ENCODE measurements around the gene MAP2K3.

MAP2K3 gene

GRCh38 chr17:21283482-21284318, 811 bp upstream of the MAP2K3 start:
- peak overlapping the region; percentile 84 to 99 (median 92) for H3K4me3 ChIP-seq
- TF ChIP-seq Cebpa-rat (IDR thresholded peaks at IDR 0.05), result no peak

GRCh38 chr17:21285164-21286065, 904 bp downstream of the MAP2K3 start:
- peaks cover 9 to 19% (median 15%) of the 10 kb centered on the region in 11 experiments; a peak in 20 of 22 replicates for H3K27me3 ChIP-seq
- peak overlapping the region; percentile 84 to 99 (median 95) for H3K27ac ChIP-seq
- H3K4me2 ChIP-seq, result peak overlapping the region; percentile 95 to 100 (median 100)
- no peaks in the 10 kb centered on the region for H3K9me3 ChIP-seq (replicated peaks in 1 of 11)
- peak overlapping the region; percentile 79 to 95 (median 86) for H3K9ac ChIP-seq
- TF ChIP-seq Cebpa-rat (IDR thresholded peaks at IDR 0.05), result no peak
- H3K4me1 ChIP-seq, result peaks cover 47 to 79% (median 68%) of the 10 kb centered on the region in 10 experiments
- peaks cover 37 to 66% (median 53%) of the 10 kb centered on the region in 11 experiments; a peak in 21 of 22 replicates for H4K20me1 ChIP-seq
- peaks cover 0 to 9% (median 4%) of the 10 kb centered on the region in 11 experiments; a peak in 5 of 22 replicates for H3K36me3 ChIP-seq
- H3K4me3 ChIP-seq, result peak overlapping the region; percentile 84 to 99 (median 92)

More at GRCh38 chr17:21283482-21284318, 811 bp upstream of the MAP2K3 start:
- Histone ChIP-seq H3K9ac (peak overlapping the region; percentile 36 to 95 (median 86); a peak in 21 of 22 replicates), H3K27me3 (peaks cover 9 to 19% (median 15%) of the 10 kb centered on the region in 11 experiments; a peak in 20 of 22 replicates), H4K20me1 (peaks cover 21 to 49% (median 36%) of the 10 kb centered on the region in 11 experiments; a peak in 20 of 22 replicates), H3K27ac (peak overlapping the region in 3 of 11 experiments; percentile 29 to 91 (median 45); a peak in 4 of 22 replicates), H3K4me1 (peaks cover 46 to 78% (median 65%) of the 10 kb centered on the region in 10 experiments), H3K36me3 (no peaks in the 10 kb centered on the region; a peak in 1 of 22 replicates), H3K9me3 (replicated peaks in 1 of 11) (no peaks in the 10 kb centered on the region), H3K4me2 (peak overlapping the region; percentile 78 to 100 (median 91))

GRCh38 chr17:21286066-21286770, 1.7 kb downstream of the MAP2K3 start:
- Histone ChIP-seq H3K4me3 (peak overlapping the region; percentile 84 to 99 (median 92)), H3K9me3 (replicated peaks in 1 of 11) (no peaks in the 10 kb centered on the region), H3K27ac (peak overlapping the region; percentile 84 to 99 (median 95)), H3K4me1 (peaks cover 53 to 77% (median 68%) of the 10 kb centered on the region in 10 experiments), H3K27me3 (peaks cover 9 to 19% (median 15%) of the 10 kb centered on the region in 11 experiments; a peak in 20 of 22 replicates), H3K4me2 (peak overlapping the region; percentile 95 to 100 (median 100)), H3K36me3 (peaks cover under 1 to 17% (median 5%) of the 10 kb centered on the region in 11 experiments; a peak in 17 of 22 replicates), H4K20me1 (peaks cover 45 to 74% (median 61%) of the 10 kb centered on the region in 11 experiments; a peak in 21 of 22 replicates), H3K9ac (peak overlapping the region; percentile 79 to 95 (median 86))
- peak in 3 of 11 experiments; percentile 7 to 50 (median 48); a peak in 5 of 22 replicates for TF ChIP-seq Cebpa-rat (IDR thresholded peaks at IDR 0.05)

GRCh38 chr17:21286909-21287702, 2.6 kb downstream of the MAP2K3 start:
- Histone ChIP-seq H3K9ac (peak overlapping the region; percentile 79 to 95 (median 86)), H3K4me2 (peak overlapping the region; percentile 95 to 100 (median 100)), H3K4me3 (peak overlapping the region; percentile 84 to 99 (median 92)), H4K20me1 (peaks cover 54 to 83% (median 70%) of the 10 kb centered on the region in 11 experiments), H3K36me3 (peaks cover 7 to 25% (median 14%) of the 10 kb centered on the region in 11 experiments; a peak in 20 of 22 replicates), H3K4me1 (peaks cover 58 to 76% (median 70%) of the 10 kb centered on the region in 10 experiments), H3K9me3 (replicated peaks in 1 of 11) (no peaks in the 10 kb centered on the region), H3K27me3 (peaks cover 9 to 19% (median 15%) of the 10 kb centered on the region in 11 experiments; a peak in 20 of 22 replicates), H3K27ac (peak overlapping the region; percentile 84 to 99 (median 95))
- no peak for TF ChIP-seq Cebpa-rat (IDR thresholded peaks at IDR 0.05)

GRCh38 chr17:21287703-21288449, 3.4 kb downstream of the MAP2K3 start:
- Histone ChIP-seq H3K27ac (peak overlapping the region; percentile 84 to 99 (median 95)), H3K4me2 (peak overlapping the region; percentile 95 to 100 (median 100)), H4K20me1 (peaks cover 61 to 91% (median 78%) of the 10 kb centered on the region in 11 experiments)

GRCh38 chr17:21288571-21289017, 4.1 kb downstream of the MAP2K3 start:
- Histone ChIP-seq H4K20me1 (peaks cover 68 to 94% (median 85%) of the 10 kb centered on the region in 11 experiments), H3K4me3 (peak overlapping the region; percentile 84 to 99 (median 92)), H3K4me1 (peaks cover 55 to 76% (median 73%) of the 10 kb centered on the region in 10 experiments)

More at GRCh38 chr17:21287703-21288449, 3.4 kb downstream of the MAP2K3 start:
- TF ChIP-seq Cebpa-rat (IDR thresholded peaks at IDR 0.05), result peak in 8 of 11 experiments; percentile 61 to 92 (median 82); a peak in 14 of 22 replicates
- Histone ChIP-seq H3K27me3 (peaks cover 9 to 12% (median 11%) of the 10 kb centered on the region in 11 experiments; a peak in 20 of 22 replicates), H3K4me1 (peaks cover 52 to 76% (median 71%) of the 10 kb centered on the region in 10 experiments), H3K9ac (peak overlapping the region; percentile 79 to 95 (median 86)), H3K9me3 (replicated peaks in 1 of 11) (no peaks in the 10 kb centered on the region), H3K36me3 (peaks cover 10 to 33% (median 20%) of the 10 kb centered on the region in 11 experiments; a peak in 20 of 22 replicates), H3K4me3 (peak overlapping the region; percentile 84 to 99 (median 92))

More at GRCh38 chr17:21288571-21289017, 4.1 kb downstream of the MAP2K3 start:
- Histone ChIP-seq H3K27ac (peak overlapping the region; percentile 84 to 99 (median 95)), H3K36me3 (peaks cover 16 to 40% (median 27%) of the 10 kb centered on the region in 11 experiments; a peak in 20 of 22 replicates), H3K4me2 (peak overlapping the region; percentile 95 to 100 (median 100)), H3K9me3 (replicated peaks in 1 of 11) (no peaks in the 10 kb centered on the region), H3K9ac (peak overlapping the region; percentile 79 to 95 (median 86)), H3K27me3 (peaks cover 3 to 5% (median 4%) of the 10 kb centered on the region in 11 experiments; a peak in 20 of 22 replicates)
- TF ChIP-seq Cebpa-rat (IDR thresholded peaks at IDR 0.05), result peak in 1 of 11 experiments; percentile 8; a peak in 1 of 22 replicates
